Measurements from ENCODE around the gene EEF2K.

EEF2K gene

DNA sequence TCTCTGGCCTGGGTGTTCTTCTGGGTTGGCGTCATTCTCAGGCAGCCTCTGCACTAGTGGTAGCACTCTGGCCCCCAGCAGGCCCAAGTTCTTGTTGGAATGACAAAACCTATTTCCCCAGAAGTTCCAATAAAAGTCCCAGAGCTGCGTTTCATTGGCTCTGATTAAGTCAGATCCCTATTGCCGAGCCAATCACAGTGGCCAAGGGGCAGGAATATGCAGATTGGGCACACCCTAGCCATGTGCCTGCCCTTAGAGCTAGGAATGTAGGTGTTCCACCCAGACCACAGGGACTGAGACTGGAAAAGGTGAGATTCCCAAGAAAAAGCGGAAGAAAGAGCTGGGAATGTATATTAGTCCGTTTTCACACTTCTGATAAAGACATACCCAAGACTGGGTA, 46.2 kb downstream of the EEF2K start:
- no peak for DNase-seq (ENCODE audit: low spot score)

DNA sequence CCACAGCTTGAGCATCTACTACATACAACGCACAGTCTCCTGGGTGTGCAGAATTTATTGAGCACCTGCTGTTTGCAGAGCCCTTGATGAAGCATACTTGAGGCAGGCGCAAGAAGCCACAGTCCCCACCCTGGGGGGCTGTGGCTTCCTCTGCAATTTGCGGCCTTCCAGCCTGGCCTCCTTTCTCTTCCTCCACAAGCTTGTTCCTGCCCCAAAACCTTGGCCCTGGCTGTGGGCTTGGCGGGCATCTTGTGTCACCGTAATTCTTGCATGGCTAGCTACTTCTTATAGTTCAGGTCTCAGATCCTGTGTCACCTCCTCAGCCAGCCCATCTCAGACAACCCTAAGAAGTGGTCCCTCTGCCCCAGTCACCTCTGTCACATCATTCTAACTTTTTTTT, 47.2 kb downstream of the EEF2K start:
- DNase-seq (ENCODE audit: low spot score), result no peak

DNA sequence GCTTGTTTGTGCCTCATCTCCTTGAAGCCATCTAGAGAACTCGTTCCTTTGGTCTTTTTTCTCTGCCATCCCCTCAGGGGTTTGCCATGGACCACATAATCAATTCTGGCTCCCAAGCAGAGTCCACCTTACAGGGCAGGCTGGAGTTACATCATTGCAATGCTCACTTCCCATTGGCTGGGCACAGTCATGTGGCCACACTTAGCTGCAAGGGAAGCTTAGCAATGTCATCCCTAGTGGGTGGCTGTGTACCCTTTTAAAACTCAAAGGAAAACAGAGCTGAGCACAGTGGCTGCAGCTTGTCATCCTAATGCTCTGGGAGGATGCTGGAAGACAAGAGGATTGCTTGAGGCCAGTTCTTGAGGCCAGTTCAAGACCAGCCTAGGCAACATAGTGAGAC, 49.3 kb downstream of the EEF2K start:
- DNase-seq (ENCODE audit: low spot score), result no peak

DNA sequence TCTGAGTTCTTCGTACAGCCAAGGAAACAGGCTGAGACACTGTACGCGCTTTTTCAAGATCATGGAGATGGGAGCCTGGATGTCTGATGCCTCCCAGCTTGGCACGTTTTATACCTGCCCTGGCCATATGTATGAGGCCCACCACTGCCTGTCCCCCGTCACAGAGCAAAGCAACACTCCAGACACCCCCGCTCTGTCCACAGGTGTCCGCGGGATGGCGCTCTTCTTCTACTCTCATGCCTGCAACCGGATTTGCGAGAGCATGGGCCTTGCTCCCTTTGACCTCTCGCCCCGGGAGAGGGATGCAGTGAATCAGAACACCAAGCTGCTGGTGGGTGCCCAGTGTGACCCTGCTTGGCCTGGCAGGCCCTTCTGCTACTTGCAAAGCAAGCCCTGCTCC, 51.4 kb downstream of the EEF2K start:
- no peak for DNase-seq (ENCODE audit: low spot score)

DNA sequence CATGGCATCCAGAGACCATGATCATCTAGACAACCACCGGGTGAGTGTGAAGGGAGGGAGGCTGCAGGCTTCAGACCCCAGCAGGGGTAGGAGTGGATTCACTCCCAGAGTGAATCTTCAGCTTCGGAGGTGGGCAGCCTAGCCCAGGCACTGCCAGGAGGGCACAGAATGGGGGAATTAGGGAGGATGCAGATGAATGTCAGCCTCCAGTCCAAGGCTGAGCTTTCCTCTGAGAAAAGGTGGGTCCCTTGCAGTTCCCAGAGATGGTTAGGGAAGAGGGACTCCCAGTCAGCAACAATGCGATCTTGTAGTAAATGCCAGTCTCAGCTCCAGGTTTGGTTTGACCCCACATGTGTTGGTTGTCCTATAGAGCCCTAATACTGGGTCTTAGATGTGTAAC, 54.4 kb downstream of the EEF2K start:
- DNase-seq (ENCODE audit: low spot score), result no peak

DNA sequence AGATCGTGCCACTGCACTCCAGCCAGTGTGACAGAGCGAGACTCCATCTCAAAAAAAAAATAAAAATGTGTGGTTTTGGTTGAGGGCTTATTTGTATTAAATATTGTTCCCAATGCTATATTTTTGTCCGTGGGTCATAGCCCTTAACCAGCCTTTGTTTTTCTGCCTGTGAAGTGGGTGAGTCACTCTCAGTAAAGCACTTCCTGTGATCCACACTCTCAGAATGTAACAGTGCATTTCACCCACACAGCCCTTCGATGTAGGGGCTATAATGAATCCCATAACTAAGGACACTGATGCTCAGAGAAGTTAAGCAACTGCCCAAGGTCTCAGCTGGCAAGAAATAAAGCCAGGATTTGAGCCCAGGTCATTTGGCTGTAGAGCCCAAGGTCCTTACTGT, 56.4 kb downstream of the EEF2K start:
- peak; percentile 14 for DNase-seq (ENCODE audit: low spot score)

DNA sequence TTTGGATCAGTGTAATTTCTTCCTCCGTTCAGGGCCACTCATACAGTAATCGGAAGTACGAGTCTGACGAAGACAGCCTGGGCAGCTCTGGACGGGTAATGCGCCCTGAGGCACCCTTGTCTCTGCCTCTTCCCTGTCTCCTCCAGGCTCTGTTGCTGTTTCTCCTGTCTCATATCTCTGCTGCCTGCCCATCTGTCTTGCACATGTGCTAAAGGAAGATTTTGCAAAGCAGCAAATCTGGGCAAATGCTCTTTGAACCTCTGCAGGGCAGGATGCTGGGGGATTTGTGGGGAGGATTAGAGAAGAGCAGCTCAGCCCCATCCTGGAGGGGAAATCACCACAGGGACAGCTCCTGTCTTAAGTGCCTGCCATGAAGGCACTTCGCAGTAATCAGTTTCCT, 58.7 kb downstream of the EEF2K start:
- no peak for DNase-seq (ENCODE audit: low spot score)

DNA sequence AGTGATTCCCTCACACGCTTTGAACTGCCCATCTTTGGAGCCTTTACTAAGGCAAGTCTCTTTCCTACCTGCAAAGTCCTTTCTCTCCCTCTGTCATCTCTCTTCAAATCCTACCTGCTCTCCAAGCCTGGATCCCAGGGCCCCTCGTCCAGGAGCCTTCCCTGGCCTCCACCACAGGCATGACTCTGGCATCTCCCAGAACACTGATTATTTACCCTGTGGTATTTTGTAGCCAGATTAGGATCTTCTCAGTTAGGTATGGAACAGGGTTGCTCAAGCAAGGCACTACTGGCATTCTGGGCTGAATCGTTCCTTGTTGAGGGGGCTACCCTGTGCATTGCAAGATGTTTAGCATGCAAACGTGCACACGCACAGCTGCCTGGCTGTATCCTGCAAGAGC, 59.3 kb downstream of the EEF2K start:
- DNase-seq (ENCODE audit: low spot score), result no peak

DNA sequence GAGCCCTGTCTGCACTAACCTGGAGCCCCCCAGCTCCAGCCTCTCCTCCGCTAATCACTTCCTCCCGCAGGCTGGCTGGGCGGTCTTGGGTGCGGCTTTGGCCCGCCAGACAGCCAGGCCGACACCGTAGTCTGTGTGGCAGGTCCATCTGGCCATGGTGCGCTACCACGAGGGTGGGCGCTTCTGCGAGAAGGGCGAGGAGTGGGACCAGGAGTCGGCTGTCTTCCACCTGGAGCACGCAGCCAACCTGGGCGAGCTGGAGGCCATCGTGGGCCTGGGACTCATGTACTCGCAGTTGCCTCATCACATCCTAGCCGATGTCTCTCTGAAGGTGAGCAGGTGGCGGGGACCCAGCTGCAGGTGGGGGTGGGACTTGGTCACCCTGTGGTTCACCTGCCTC, 60.5 kb downstream of the EEF2K start:
- no peak for DNase-seq (ENCODE audit: low spot score)

DNA sequence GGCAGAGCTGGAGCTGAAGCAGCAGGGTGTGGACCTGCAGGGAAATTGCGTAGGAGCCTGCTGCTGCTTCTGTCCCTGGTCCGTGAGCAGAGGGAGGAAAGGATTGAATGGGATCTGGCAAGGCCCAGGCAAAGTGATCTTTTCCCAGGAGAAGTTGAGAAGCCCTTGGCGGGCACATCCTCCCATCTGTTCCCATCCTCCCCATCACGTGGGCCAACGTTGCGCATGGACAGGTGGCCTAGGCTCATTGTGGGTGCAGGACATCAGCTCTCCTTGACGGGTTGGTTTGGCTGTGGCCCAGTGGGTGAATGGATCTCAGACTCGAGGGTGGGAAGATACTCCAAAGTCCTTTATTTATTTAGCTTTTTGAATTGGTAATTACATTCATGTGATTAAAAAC, 61.7 kb downstream of the EEF2K start:
- no peak for DNase-seq (ENCODE audit: low spot score)

DNA sequence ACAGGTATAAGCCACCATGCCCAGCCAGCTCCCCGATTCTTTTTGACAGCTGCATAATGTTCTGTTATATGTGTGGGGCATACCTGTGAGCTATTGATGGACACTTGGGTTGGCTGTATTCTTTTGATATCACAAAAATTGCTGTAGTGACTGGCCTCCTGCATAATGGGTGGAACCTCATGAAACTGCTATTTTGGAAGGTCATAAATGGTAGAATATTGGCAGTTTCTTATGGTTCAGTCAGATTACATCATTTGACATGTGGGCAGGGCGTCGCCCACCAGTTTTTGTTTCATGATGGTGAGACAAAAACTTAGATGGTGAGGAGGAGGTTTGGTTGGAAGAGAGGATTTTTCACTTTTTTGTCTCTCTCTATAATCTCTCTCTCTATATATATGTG, 64.4 kb downstream of the EEF2K start:
- DNase-seq (ENCODE audit: low spot score), result no peak

DNA sequence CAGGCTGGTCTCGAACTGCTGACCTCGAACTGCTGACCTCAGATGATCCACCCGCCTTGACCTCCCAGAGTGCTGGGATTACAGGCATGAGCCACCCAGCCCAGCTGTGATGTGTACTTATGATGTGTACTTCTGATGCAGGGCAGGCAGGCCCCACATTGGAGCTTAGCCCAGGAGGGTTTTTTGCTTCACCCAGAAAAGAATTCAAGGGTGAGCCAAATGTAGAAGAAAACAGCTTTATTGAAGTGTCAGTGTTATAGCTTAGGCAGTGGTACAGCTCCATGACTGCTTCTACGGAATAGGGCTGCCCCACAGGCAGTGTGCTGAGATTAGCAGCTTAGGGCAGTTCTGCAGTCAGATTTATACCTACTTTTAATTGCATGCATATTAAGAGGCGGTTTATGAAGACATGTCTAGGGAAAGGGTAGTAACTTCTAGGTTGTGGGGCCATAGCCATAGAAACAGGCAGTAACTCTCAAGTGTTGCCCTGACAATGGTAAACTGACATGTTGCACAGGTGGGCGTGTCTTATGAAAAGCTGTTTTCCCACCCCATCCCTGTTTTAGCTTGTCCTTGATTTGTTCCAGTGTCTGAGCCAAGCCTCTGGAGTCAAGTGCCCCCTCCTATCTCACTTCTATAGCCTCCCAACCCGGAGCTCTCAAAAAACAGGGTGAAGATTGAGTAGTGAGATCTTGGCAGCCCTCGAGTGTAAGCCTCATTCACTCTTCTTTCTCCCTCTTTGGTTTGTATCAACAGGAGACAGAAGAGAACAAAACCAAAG, 67.0 kb downstream of the EEF2K start:
- DNase-seq (ENCODE audit: low spot score), result no peak

DNA sequence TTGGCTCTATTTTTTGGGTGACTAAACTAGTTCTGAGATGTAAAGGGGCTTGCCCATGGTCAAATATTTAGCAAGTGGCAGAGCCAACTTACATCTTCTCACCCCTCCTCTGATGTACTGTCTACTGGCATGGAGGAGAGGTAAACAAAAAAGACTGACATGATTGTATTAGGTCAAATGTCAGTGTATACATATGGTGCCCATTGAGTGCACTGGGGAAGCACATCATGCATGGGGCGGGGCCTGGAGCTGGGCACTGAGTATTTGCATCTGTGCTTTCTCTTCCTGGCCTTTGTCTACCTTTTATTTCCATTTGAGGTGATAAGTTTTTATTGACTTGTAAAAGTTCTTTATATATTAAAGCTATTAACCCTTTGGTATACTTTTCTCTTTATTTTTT, 68.8 kb downstream of the EEF2K start:
- DNase-seq (ENCODE audit: low spot score), result no peak

DNA sequence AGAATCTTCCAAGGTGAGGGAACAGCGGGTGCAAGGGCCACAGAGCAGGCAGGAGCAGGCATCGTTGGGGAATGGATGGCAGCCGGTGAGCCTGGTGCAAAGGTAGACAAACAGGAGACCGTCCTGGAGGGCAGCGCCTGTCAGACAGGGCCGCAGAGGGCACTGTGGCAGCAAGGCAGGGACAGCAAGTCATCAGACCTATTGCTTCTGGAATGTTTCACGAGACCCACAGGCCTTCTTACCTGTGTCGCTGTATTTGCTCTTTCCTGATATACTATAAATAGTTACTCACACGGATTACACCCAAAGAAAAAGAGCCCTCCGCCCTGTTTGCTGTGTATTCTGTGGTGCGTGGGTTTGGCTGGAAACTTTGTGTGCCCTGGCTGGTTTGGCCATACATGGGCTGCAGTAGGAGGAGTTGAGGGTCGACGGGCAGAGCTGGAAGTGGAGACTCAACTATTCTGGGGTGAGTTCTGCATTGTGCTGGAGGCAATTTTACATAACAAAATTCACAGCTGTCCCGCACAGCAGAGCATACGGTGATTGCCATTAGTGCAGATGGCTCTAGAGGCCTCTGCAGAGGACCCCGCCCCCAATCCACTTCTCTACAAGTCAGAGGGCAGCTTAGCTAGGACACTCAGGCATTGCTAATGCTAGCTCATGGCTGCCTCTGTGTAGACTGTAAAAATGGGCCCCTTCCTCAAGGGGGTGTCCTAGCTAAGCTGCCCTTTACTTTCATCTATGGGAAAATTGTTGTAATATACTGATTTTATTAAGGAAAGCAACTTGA, 72.6 kb downstream of the EEF2K start:
- no peak for DNase-seq (ENCODE audit: low spot score)

DNA sequence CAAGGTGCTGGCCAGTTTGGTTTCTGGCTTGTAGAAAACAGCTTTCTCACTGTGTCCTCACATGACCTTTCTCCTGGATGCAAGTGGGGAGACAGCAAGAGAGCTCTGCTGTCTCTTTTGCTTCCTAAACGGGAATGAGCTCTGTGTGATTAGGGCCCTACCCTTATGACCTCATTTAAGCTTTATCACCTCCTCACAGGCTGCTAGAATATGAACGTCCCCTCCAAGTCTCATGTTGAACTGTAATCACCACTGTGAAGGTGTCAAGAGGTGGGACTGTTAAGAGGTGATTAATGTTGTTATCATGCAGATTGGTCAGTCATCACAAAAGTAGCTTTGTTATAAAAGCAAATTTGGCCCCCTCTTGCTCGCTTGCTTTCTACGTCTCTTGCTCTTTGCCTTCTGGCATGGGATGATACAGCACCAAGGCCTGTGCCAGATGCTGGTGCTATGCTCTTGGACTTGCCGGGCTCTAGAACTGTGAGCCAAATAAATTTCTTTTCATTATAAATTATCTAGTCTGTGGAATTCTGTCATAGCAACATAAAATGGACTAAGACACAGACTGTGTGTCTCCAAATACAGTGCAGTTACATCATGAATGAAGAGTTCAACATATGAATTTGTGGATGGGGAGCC, 76.3 kb downstream of the EEF2K start:
- DNase-seq (ENCODE audit: low spot score), result no peak

DNA sequence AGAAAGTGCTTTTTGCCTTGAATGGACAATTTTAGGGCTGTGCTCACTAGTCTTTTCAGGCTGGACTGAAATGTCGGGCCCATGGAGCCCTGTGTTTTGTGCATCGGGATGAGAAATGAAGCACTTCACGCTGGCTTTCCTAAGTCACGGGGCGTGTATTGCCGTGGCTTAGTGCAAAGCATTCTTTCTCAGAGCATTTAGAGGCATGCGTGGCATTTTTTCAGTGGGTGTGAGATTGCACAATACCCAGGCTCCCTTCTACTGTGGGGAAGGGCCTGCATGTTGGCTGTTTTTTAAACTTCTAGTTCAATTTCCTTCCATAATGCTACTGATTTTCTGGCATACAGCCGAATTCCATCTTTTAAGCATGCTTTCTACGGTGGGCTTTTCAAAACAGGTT, 78.6 kb downstream of the EEF2K start:
- no peak for DNase-seq (ENCODE audit: low spot score)

DNA sequence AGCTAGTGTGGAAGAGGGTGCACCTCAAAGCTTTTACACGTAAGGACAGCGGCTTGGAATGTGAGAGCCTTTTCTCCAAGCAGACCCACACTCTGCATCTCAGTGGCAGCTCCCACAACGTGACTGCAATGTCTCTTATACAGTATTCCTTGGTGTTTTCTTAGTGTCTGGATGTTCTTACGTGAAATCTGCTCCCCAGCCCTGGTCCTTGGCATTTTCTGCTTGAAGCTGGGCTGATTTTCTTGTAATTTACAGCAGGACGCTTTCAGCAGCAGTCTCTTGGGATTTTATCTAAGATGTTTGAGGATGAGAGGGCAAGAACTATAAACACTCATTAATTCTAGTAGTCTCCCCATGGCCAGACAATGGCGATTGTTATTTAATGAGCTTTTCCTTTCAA, 79.0 kb downstream of the EEF2K start:
- no peak for DNase-seq (ENCODE audit: low spot score)

DNA sequence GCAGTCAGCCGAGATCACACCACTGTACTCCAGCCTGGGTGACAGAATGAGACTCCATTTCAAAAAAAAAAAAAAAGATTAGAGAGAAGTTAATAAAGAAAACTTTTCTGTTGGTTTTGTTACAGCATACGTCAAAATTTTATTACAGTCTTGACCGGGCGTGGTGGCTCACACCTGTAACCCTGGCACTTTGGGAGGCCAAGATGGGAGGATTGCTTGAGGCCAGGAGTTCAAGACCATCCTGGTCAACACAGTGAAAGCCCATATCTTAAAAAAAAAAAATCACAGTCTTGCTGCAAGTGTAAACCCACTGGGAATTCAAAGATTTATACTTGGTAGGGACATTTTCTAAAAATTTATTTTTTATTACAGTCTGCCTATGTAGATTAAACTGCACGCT, 84.9 kb downstream of the EEF2K start:
- DNase-seq (ENCODE audit: low spot score), result no peak

DNA sequence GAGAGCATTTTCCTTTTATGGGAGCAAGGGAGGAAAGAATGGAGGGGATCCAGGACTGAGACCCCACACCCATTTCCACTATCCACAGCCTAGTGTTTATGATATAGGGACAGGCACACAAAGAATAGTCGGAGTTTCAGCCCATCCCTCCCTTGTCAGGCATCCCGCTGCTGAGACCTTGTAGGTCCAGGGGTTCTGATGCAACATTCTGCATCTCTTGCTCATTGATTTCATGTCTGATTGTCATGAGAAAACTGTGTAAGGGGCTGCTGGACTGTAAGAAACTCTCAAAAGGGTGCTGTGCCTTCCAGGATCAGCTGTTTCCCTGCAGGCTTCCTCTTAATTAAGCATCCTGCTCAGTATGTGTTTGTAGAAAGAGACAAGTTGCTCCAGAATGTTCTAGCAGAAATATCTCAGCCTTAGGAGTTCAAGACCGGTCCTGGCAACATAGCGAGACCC, 85.8 kb downstream of the EEF2K start:
- DNase-seq (ENCODE audit: low spot score), result no peak

DNA sequence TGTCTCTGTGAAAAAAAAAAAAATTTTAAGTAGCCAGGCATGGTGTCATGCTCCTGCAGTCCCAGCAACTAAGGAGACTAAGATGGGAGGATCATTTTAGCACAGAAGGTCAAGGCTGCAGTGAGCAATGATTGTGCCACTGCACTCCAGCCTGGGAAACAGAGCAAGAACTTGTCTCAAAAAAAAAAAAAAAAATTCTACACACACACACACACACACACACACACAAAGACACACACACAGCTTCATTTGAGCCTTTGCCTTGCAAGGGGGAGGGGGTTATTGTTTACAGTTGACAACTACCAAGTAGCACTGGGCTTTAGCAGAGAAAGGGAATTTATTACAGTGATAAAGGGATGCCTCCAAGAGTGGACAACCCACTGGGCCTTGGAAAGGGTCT, 86.2 kb downstream of the EEF2K start:
- no peak for DNase-seq (ENCODE audit: low spot score)

DNA sequence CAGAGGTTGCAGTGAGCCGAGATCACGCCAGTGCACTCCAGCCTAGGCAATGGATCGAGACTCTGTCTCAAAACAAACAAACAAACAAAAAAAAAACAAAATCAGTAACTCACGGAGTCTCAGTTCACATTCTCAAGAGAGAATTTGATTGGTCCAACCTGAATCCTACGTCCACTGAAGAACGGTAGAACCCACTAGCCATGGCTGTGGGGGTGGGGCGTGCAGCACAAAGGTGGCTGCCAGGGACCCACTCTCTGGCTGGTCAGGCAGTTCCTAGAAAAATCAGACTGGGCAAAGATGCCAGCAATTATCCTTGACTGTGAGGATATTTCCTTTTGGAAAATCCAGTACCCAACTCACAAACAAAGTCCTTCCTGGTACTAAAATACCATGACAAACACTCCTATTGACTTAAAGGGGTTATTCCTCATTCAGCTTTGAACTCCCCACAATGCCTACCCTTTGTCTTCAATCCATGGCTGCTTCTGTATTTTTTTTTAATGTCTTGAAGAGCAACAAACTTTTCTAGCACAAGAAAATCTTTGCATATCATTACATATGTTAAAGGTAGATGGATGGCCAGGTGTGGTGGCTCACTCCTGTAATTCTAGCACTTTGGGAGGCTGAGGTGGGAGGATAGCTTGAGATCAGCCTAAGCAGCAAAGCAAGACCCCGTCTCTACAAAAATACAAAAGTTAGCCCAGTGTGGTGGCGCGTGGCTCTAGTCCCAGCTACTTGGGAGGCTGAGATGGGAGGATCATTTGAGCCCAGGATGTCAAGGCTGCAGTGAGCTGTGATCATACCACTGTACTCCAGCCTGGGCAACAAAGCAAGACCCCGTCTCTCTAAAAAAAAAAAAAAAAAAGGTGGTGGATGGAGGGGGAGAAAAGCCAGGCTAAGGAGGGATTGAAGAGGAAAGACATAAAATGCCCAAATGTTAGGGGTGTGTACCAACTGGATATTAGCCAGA, 87.3 kb downstream of the EEF2K start:
- no peak for DNase-seq (ENCODE audit: low spot score)

Measured in CD4-positive, alpha-beta T cell treated with Interleukin-6 at 100 ng/mL for 8 hours (primary cell).